GM21786 (cell line): ENCODE data around the gene QSOX1.

Experiments used
- ATAC-seq: cut with Tn5 transposase; IDR thresholded peaks from one replicate; pipeline ENCODE4 v1.9.1; 2021; ENCODE audit not compliant: unreplicated experiment

QSOX1 gene

DNA sequence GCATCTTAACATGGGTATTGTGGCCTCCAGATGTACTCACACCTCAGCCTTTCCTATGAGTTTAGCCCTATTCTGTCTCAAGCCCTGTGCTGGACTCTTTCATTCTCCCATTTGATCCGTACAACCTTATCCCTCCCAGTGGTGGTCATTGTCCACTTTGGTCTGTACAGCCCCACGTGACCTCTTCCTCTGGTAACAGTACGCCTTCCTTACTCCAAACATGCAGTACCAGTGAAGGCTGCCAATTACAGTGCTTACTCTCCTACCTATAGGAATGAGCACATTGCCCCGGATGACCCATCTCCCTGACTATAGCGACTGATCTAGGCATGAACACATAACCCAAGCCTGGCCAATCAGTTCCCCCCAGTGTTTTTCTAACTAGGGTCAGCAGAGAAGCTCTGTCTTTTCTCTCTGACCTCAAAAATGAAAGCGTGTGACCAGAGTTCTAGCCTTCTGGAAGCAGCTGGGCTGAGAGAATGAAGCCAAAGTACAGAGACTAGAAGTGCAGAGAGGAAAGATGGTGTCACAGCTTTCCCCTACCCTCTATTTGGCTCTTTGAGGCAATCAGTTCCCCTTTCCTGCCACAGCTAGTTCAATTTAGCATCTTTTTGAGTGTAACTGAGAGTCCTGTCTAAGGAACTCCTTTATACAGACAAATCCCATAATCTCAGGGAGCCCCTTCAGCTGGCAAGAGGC, 9.9 kb upstream of the QSOX1 start:
- no peak for ATAC-seq

DNA sequence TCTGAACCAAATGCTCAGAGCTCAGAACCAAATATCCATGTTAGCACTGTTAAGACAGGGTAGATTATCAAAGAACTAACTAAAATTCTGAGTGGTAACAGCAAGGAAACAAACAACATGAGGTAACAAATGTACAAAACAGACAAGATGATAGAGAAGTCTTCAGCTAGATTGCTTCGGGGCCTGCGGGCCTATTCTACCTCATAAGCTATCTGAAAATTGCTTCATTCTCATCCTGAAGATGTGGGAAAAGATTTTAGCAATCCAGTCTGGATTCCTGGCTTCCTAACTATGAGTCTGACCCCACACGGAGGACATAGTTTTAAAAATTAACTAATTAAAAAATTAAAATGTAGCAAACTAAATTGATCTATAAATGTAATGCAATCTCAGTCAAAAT, 9.2 kb upstream of the QSOX1 start:
- no peak for ATAC-seq

DNA sequence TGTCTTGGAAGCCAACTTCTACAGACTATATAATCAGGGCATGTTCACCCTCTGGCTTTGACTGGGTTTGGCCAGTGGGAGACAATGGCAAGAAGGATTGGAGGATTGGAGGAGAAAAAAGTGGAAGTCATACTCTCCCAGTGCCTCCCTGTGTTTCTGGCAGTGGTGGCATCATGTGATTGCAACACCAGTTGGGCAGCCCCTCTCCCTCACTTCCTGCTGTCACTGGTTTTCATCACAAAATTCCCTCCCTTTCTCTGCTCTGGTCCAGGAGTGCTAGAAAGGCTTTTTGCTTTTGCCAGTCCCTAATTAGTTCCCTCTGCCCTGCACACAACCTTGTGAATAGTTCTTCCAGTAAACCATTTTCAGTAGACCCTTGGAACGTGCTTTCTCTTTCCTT, 3.7 kb upstream of the QSOX1 start:
- no peak for ATAC-seq

DNA sequence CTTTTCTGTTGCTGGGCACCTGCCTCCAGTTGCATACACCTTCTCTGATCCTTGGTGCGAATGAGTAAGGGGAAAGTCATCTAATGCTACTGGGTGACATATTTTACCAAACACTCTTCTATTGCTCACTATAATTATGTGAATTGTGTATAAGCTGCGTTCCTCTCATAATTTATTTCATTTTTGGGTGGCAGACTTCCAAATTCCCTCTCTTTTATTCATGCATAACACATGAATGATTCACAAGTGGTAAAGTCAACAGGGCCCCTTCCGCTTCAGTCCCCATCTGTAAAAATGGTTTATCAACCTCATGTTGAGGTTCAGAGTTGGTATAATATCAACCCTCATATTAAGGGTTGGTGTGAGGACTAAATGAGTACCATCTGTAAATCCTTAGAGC, 3.2 kb upstream of the QSOX1 start:
- no peak for ATAC-seq

DNA sequence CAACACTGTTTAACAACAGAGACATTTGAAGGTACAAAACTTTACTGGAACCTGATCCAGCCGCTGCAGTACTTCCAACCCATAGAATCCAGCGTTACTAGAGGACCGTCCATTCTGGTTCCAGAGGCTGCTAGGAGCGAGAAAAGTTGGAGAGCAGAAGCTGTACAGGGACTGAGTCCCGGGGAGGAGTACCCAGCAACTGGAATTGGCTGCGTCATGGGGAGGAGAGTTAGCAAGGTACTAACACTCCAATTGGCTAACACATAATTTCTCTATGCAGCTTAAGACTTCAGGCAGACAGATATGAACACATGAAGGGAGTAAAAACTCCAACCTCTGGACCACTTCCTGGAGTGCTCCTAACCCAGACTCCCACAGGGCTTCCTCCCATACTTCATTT, 2.1 kb upstream of the QSOX1 start:
- no peak for ATAC-seq

DNA sequence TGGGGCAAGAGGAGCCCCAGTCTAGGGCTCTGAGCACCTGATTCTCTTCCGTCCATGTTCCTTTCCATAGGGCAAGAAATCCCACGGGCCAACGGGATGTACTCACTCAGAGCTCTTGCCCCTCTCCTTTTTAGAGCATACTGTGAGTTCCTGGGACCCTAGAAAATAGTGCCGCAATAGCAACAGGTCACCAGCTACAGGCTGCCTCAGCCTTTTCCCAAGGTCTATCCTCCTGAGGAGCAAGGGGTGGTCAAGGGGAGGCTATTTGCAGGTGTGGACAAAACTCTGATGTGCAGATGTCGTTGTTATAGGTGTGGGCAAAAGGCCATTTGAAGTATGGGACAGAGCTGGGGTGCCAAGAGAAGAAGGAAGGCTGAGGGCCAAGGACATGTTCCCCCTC, 1.6 kb upstream of the QSOX1 start:
- no peak for ATAC-seq

DNA sequence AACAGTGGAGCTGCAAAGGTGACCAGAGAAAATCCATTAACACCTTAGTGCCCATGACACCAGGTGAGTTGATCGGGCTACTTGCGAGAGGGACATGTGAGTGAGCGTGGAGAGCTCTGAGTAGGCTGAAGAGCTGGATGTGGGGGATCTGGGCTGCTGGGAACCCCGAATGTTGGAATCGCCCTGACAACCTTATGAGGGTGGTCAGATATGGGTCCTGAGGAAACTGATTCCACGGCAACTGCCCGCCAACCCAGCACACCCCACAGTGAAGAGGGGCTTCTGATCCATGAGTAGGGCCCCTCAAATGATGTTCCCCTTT, 705 bp upstream of the QSOX1 start:
- no peak for ATAC-seq

DNA sequence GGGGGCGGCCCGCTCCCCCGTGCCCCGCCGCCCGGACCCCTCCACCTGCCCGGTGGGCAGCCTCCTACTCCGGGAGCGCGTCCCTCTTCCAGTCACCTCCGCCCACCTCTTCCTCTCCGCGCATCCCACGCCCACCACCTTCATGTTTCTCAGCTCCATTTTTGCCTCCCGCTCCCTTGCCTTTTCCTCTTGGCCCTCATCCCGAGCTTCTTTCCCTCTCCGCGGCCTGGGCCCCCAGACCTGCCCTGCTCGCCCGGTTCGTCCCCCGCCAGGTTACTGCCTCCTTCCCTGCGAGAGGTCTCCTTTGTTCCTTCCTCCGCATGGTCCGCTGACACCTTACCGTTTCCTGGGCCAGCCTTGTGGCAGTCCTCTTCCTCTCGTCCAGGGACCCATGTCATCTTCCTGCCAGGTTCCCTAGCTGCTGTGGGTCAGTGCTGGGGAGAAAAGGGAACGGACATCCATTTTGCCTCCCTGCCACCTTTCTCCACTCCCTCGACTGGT, 563 bp downstream of the QSOX1 start:
- no peak for ATAC-seq

DNA sequence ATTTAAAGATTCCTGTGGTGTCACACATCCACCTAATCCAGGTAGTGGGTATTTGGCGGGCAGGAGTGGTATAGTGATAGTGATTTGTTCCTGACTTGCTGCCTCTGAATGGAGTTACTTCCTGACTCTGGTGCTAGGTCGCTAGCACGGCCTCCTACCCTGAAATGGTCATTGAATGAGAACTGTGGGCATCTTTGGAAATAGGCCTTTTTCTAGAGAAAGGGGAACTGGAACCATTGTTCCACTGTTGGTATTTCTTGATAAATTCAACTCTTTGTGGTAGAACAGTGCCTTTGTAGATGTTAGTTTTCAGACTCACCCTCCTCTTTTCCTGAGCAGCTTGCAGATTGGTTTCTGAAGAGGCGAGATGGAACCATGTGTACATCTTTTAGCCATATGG, 1.5 kb downstream of the QSOX1 start:
- no peak for ATAC-seq

DNA sequence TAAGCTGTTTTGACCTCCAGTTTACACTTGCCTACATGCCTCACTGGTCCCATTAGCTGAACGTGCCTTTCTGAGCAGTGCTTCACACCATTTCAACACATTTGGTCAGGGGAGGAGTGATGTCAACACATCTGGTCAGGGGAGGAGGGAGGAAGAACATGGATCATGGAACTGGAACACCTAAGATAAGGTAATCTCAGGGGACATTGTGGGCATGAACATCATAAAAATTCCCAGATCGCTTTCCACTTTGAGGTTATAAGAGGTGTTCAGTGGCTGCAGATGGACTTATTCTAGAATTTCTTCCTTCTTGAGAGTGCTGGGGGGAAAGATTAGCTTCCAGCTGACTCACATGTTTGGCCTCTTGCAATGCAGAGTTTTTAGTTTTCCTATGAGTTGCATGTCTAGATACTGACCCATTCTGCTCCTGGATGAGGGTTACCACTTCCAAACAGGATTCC, 2.0 kb downstream of the QSOX1 start:
- ATAC-seq = no peak

DNA sequence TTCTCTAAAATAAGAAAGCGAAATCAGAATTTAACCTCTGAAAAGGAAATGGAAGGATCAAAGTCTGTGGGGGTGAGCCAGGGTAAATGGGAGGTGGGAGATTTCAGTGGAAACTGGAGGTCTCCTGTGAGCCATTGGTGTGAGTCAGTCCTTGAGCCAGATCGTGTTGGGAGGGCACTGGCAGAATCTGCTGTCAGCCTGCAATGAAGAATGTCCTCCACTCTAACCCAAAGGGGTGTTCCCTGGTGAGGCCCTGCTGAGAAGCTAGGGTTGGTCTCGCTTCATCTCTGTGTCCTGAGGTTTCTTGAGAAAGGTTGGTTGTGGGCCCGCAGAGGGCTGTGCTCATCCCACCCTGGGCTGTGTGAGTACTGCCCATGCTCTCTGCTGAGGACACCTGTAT, 2.4 kb downstream of the QSOX1 start:
- no peak for ATAC-seq

DNA sequence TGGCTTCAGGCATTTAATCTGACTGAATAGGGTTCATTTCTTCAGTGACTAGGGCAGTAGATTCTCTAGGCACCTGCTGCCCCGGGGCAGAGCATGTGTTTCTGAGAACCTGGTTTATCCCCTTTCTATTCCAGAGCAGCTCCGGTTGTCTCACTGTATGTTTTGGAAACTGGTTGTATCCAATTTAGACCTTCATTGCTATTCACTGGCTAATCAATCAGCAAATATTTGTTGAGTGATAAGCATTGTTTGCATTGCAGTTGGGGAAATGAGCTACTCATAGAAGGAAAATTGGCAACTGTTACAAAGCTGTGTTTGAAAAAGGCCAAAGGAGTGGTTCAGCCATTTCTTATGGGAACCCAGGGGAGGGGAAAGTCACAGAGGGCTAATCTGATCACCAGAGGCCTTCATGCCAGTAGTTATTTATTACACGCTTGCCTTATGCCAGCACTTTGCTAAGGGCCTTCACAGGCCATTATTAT, 2.9 kb downstream of the QSOX1 start:
- ATAC-seq = no peak

DNA sequence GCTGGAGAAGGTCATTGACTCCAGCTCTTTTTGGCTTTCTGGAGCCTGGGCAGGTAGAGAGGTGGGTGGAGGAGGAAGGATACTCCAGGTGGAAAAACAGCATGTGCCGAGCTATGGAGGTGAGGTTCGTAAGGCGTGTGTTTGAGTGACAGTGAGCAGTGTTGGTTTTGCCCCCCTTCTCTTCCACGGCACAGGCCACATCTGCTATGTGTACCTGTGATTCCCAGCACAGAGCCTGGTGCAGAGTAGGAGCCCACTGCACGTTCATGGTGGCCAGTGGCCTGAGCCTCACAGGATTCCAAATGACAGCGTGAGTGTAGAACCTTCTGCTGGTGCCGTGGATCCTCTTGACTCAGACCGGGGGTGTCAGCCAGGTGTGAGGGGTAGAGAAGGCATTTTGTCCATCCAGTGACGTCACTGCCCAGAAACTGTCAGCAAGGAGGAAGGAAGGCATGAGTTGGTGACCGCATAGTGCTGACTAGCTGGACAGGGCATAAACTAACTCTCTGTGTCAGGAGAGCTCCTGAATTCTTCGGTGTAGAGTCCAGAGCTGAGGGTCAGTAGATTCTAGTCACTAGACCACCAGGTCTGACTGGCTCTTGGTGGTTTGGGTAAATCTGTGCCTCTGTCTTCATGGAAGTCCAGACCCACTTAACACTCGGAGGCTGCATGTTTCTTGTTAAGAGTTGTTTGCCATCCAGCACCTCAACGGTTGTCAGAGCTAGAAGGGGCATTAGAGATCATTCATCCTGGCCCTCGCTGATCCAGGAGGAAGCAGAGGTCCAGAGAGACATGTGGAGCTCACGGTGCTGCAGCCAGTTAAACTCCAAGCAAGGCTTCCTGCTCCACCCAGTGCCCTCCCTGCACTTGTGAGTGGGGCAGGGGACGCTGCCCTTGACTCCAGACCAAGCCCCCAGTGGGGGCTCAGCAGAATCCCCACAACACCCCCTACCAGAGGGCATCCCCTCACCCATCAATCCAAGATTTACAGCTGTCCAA, 3.8 kb downstream of the QSOX1 start:
- ATAC-seq = no peak

DNA sequence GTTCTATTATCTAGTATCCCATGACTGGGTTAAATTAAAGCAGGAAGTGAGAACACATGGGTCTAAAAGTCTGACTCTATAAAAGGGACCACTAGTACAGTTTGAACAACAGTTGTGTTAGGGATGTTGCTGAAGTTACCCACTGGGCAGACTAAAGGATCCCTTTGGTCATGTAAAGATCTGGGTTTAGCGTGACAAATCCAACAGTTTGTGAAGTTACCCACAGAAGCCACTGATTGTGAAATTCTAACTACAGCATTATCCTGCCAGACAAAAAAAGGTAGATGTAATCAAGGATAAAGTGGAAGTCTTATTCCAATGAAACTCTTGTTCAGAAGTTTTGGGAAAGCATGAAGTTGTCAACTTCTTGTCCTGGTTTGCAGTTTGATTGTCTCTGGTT, 5.7 kb downstream of the QSOX1 start:
- no peak for ATAC-seq

DNA sequence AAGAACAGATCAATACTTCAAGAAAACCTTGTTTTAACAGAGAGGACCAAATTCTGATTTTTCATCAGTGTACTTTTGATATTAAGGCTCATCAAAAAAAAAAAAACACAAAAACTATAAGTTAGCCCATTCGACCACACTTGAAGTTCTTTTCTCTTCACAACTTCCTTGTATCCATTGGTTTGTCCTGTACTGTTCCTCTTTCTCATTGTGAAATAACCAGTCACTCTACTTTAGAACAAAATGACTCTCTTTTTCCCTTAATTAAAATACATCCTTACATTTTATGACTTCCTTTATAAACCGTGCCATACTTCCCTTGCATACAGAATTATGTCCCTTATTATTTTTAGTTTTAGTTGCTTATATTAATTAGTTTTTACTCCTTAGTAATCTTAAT, 8.4 kb downstream of the QSOX1 start:
- ATAC-seq = no peak

DNA sequence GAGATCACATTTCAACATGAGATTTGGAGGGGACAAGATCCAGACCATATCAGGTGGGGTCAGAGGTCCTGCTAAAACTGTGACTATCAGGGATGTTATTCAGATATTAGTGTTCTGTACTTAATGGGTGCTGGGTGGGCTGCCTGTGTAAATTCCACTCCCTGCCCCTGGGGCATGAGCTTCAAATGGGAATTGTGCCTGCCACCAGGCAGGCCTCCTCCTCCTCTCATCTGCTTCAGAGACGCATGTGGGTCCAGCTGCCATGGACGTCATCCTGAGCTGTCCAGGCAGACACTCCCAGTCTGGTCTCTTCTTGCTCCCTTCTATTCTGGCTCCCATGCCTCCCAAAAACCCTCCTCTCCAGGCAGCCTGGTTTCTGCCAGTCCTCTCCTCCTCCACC, 10.4 kb downstream of the QSOX1 start:
- ATAC-seq = no peak

DNA sequence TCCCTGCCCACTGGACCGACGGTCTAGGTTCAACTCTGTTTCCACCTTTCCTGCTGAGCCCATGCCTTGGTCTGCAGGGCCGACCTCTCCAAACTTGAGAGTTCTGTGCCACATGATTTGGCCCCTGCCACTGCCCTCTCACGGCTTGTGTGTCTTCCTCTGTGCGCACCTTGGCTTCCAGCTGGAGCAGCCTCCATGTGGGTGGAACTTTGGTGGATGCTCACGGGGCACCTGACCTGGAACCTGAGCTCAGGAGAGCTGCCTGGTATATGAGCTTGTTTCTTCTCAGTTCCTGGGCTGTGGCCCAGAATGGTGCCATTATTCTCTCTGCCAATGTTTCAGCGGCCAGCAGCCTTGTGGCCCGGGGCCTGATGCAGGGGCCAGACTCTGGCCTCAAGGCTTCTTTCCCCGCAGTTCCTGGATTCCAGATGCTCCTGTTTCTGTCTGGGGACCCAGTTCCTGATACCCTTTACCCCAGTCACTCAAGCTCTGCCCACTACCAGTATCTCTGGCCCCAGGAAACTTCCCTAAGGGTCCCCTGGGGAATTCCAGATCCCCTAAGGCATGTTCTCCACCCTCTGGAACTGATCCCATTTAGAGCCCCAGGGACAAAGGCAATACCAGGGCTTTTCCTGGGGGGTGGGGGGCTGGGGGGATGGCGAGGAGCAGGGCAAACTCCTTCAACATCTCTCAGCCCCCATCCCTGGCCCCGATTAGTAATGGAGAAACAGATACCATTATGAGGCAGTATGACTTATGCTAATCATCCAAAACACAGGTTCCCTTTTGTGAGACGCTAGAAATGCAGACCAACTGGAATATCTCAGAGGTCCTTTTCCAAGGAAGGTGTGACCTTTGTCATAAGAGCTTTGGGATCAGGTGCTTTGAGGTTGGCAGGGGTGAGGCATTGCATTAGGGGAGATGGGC, 11.1 kb downstream of the QSOX1 start:
- no peak for ATAC-seq

DNA sequence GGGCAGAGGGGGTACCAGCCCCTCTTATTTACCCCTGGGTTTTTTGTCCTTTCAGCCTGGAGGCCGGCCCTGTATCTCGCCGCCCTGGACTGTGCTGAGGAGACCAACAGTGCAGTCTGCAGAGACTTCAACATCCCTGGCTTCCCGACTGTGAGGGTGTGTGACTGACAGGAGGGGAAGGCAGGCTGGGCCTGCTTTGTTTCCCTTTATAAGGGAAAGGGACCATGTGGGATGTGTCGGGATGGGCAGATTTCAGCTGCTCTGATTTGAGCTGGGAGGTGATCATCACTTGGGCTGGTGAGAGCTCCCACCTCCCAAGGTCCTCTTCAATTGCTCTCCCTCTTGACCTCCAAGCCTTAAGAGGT, 11.7 kb downstream of the QSOX1 start:
- no peak for ATAC-seq

DNA sequence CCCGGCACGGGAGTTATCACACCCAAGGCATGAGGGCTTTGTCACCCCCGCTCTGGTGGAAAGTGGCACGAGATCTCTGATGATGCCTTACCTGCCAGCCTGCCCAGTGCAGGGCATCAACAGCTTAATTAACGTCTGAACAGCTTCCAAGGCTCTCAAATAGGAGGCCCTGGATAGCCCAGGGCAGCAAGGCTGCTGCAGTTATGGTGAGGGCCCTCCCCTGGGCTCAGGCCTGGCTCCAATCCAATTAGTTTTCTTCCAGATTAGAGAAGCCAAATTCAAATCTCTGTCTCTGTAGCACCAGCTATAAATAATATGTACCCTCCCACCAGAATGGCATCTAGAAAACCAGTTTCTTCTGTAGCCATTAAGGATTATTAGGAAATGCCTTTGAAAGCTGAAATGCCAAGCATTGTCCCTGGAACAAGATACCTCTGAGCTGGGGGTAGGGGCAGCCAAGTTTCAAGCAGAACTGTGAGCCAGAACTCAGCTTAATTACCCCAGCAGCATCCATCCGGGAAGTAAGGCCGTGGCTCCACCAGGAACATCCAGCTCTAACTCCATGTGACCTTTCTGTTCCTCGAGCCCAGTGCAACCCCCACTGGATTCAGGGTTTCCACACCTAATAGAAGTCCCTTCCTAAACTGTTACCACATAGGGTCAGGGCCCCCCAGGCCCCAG, 12.5 kb downstream of the QSOX1 start:
- no peak for ATAC-seq

DNA sequence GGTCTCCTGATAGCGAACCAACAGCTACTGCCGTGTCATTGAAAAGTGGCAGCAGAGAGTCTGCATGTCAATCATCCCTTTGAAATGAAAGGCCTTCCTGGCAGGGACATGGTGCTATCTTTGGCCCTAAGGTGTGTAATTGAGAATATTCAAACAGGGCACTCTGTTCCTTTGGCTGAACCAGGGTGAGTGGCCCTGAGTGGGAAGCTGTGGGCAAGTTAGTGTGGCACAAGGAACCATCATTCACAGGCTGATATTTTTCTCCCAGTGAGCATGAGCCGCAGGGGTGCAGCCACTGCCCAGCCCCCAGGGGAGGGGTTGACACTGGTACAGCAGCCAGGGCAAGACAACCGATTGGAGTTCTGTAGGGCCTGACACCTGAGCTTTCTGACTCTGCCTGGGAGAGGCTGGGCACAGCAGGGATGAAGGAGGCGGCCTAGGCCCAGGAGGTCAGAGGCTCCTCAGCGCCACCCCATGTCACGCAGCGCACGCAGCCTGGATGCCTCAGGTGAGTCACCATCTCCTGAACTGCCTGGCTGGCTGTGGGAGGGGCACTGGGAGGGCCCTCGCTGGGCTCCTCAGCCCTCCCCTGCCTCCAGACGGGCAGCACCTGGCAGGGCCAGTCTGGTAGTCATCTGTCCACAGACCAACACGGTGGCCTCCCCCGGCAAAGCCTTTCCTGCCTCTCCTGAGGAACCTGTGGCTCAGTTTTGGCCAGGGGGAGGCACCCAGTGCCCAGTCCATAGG, 13.2 kb downstream of the QSOX1 start:
- no peak for ATAC-seq
